ENCODE results near the gene NPY4R. TPM values are rescaled to one million over a fixed set of nuclear protein-coding genes. Genes with fewer than 3 reads are reported as not detected.
"Not testable (repeated sequence)": the region's sequence is repeated elsewhere in the genome, so short reads cannot be mapped to it uniquely, and the experiment has no call there.

Gene NPY4R
- total RNA-seq, 3 donors from 2014 or later = not detected

DNA sequence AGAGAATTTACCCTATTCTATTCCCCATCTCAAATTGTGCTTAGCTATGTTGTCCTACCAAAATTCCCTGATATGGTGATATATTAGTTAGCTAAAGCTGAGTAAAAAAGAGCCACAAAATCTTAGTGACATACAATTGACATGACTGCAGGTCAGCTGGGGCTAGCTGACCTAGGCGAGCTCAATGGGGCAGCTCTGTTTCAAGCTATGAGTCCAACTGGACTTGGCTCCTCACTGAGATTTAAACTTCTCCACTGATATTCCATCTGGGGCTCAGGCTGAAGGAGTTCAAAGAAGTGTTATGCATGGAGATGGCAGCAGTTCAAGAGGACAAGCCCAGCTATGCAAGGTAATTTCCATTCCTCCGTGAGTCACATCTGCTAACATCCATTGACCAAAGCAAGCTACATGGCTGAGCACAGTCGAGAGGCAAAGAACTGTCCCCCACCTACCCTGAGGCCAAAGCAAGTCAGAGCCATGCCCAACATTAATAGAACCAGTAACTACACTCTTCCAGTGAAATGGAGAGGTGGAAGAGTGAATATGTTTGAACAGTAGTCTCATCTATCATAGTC is 9.1 kb upstream of the NPY4R start:
- H3K9me3 Mint-ChIP-seq; ATAC-seq; H3K4me1 Mint-ChIP-seq (ENCODE audit: low read depth); H3K4me3 Mint-ChIP-seq; DNase-seq; H3K36me3 Mint-ChIP-seq (ENCODE audit: insufficient read depth); H3K27me3 Mint-ChIP-seq (ENCODE audit: low read depth): not testable (repeated sequence)

DNA sequence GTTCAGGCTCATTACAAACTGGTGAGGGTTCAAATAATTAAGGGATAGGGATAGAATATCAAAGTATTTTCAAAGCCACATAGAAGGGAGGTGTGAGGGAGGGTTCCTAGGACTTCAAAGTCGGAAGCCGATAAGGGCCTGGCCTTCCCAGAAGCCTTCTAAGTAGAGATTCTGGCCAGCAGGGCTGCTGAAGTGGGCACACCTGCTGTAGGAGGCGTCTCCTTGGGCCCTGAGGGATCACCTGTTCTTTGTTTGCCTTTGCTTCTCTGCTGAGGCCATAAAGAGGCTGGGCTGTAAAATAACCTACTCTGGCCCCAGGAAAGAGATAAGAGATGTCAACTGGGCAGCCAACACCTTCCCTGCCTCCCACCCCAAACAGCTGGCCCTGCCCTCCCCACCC is 8.0 kb upstream of the NPY4R start:
- not testable (repeated sequence) for H3K36me3 Mint-ChIP-seq (ENCODE audit: insufficient read depth); ATAC-seq; H3K4me1 Mint-ChIP-seq (ENCODE audit: low read depth); H3K9me3 Mint-ChIP-seq; H3K4me3 Mint-ChIP-seq; H3K27me3 Mint-ChIP-seq (ENCODE audit: low read depth); DNase-seq

DNA sequence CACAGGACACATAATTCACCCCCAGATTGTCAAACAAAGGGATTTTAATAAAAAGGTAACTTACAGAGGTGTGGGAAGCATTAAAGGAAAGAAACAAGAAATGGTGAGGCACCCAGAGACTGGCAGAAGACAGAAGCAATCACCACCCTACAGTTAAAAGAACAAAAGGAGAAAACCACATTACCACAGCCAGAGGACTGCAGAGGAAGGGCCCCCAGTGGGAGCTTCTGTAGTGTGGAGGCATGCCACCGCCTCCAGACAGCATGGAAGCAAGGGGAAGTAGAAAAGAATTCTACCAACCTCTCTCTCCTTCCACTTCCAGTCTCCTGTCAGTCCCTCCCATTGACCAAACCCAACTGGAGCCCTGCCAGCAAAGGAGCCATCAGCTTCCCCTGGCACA is 4.4 kb upstream of the NPY4R start:
- not testable (repeated sequence) for H3K9me3 Mint-ChIP-seq; H3K36me3 Mint-ChIP-seq (ENCODE audit: insufficient read depth); H3K4me1 Mint-ChIP-seq (ENCODE audit: low read depth); H3K27me3 Mint-ChIP-seq (ENCODE audit: low read depth); H3K4me3 Mint-ChIP-seq; DNase-seq; ATAC-seq

DNA sequence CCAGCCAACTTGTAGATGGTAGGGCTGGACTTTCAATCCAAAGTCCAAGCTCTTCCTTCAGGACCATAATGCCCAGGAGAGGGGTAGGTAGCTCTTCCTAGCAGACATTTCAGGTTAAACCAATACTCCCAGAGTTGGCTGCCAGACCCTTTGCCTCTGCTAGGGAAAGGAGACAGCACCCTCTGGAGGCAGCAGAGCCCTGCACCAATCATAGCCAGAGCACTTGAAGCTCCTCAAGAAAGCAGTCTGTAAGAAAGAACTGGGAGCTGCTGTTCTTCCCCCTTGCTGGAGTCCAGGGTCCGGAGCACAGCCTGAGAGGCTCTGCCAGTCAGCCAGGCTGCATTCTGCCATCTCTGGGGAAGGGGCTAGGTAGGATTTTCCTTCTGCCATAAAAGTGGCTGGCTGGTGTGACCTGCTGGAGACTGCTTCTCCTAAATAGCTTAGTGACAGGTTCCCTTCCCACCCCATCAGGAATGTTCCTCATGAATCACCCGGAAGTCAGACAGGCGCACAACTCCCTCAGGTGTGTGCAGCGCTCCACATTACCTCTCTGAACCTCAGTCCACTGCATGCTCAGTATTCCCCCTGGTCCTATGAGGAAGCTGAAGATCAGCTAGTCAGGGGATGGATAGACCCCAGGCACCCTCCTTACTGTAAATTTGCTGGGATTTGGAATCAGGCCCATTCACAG is 2.5 kb upstream of the NPY4R start:
- not testable (repeated sequence) for H3K4me1 Mint-ChIP-seq (ENCODE audit: low read depth); H3K36me3 Mint-ChIP-seq (ENCODE audit: insufficient read depth); H3K4me3 Mint-ChIP-seq; H3K27me3 Mint-ChIP-seq (ENCODE audit: low read depth); DNase-seq; H3K9me3 Mint-ChIP-seq; ATAC-seq

DNA sequence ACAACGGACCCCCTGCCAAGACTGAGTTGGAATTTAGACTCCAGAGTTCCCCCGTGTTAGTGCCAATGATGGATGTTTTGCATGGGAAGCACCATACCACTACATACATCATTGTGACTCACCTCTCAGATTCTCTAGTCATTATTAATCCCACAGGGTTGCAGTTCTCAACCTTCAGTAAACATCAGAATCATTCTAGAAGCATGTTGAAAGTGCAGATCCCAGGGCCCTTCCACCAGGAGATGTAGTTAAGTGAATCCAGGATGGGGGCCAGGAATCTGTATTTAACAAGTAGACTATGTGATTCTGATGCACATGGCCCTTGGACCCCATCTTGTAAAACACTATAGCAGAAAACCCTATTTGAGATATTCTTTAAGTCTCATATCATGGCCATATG is 2.1 kb downstream of the NPY4R start:
- H3K36me3 Mint-ChIP-seq (ENCODE audit: insufficient read depth); DNase-seq; H3K27me3 Mint-ChIP-seq (ENCODE audit: low read depth); H3K4me3 Mint-ChIP-seq; ATAC-seq; H3K9me3 Mint-ChIP-seq; H3K4me1 Mint-ChIP-seq (ENCODE audit: low read depth): not testable (repeated sequence)

DNA sequence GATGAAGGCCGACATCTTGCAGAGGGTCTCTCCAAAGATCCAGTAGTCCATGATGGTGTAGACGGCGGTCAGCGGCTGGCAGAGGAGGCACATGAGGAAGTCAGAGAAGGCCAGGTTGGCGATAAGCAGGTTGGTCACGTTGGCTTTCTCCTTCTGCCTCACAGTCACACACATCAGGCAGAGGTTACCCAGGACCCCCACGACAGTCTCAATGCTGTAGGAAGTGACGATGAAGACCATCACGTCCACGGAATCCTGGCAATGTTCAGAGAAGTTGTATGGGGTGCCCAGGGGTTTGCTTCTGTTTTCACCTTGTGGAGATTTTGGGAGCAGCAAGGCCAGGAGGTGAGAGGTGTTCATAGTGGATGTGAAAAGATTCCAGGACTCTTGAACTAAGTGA is 3.5 kb downstream of the NPY4R start:
- ATAC-seq; H3K9me3 Mint-ChIP-seq; H3K4me3 Mint-ChIP-seq; H3K4me1 Mint-ChIP-seq (ENCODE audit: low read depth); H3K27me3 Mint-ChIP-seq (ENCODE audit: low read depth); DNase-seq; H3K36me3 Mint-ChIP-seq (ENCODE audit: insufficient read depth): not testable (repeated sequence)

DNA sequence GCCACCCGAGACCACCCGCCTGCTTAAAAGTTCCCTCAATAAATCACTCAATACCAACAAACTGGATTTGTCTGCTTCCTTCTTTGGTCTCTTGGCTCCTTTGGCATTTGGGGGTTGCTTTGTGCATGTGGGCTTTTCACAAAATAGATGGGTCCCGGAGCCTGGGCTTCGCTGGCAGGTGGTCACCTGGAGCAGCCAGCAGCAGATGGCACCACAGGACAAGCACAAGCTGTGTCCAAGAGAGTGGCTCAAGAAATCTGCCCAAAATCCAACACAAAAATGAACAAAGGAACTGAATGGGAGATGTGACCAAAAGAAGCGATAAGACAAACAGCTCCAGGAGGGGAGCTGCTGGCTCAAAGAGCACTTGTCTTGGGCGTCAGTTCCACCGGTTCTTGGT is 6.2 kb downstream of the NPY4R start:
- not testable (repeated sequence) for H3K27me3 Mint-ChIP-seq (ENCODE audit: low read depth); H3K4me3 Mint-ChIP-seq; H3K9me3 Mint-ChIP-seq; H3K4me1 Mint-ChIP-seq (ENCODE audit: low read depth); H3K36me3 Mint-ChIP-seq (ENCODE audit: insufficient read depth); DNase-seq; ATAC-seq

DNA sequence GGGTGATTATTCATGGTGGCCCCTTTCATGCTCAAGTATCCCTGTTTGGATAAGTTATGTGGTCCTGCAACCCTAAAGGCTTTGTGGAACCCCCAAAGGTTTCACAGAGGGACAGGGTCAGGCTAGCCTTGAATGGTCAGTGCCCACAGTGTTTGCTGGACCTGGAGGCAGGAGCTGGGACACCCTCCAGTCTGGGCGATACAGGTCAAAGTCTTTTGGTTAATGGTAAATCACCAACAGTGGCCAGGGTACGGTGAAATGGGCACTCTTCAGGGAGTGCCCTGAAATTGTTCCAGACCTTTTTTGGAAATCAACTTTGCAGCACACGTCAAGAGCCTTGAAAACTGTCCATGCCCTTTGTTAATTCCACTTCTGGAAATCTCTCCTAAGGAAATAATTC is 8.7 kb downstream of the NPY4R start:
- H3K9me3 Mint-ChIP-seq; H3K4me3 Mint-ChIP-seq; H3K36me3 Mint-ChIP-seq (ENCODE audit: insufficient read depth); DNase-seq; ATAC-seq; H3K27me3 Mint-ChIP-seq (ENCODE audit: low read depth); H3K4me1 Mint-ChIP-seq (ENCODE audit: low read depth): not testable (repeated sequence)

DNA sequence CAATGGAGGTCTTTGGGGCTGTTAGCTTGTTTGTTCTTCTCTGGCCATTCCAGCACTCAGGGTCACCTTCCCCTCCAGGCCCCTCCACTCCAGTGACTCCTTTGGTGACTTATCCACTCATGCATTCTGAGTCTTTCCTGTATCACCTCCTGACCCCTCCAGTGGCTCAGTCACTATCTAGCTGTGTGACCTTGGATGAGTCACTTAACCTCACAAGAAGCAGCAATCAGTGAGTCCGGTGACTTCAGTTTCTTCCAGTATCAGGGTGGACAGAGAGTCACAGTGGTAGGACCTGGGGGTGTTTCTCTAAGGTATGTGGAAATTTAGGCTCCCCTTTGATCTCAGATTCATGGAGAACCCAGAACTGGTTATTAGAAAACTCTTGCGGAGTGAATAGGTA is 9.8 kb downstream of the NPY4R start:
- H3K9me3 Mint-ChIP-seq; DNase-seq; ATAC-seq; H3K36me3 Mint-ChIP-seq (ENCODE audit: insufficient read depth); H3K4me3 Mint-ChIP-seq; H3K4me1 Mint-ChIP-seq (ENCODE audit: low read depth); H3K27me3 Mint-ChIP-seq (ENCODE audit: low read depth): not testable (repeated sequence)

DNA sequence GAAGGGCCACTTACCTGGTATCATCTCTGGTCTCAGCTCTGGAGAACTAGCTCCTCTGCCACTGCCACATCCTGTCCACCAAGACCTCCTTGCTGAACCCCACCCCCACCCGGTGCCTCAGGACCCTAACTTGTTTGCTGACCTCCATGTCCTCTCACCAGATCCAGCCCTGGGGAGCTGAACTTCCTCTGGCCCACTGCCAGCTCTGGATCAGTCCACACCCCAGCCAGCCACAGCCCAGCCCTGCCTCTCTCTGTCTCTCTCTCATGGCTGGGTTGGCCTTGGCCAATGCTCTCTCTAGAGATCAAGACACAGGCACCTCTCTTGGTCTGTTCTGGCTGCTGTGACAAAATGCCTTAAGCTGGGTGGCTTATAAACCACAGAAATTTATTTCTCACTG is 14.4 kb downstream of the NPY4R start:
- DNase-seq, ATAC-seq: not testable (repeated sequence)

DNA sequence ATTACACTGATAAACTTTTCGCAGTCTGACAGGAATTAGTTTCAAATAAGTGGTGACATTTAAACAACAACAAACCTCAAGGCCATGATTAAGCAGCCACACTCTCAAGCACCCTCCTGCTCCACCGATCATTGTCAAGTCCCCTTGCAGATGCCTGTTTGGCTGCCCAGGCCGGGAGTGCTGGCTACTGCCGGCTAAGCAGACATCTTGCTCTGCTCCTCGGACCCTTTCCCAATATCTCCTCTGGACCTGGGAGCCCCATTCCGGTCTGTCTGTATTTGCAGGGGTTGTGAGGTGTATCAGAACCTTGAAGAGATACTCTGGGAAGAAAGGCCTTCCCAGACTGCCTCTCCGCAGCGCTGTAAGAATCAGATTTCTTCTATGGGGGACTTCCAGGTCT is 14.9 kb downstream of the NPY4R start:
- ATAC-seq; H3K4me3 Mint-ChIP-seq; H3K36me3 Mint-ChIP-seq (ENCODE audit: insufficient read depth); H3K9me3 Mint-ChIP-seq; DNase-seq; H3K27me3 Mint-ChIP-seq (ENCODE audit: low read depth); H3K4me1 Mint-ChIP-seq (ENCODE audit: low read depth): not testable (repeated sequence)

More for the DNA sequence above, 14.4 kb downstream of the NPY4R start:
- H3K27me3 Mint-ChIP-seq (ENCODE audit: low read depth); H3K4me3 Mint-ChIP-seq; H3K4me1 Mint-ChIP-seq (ENCODE audit: low read depth); H3K36me3 Mint-ChIP-seq (ENCODE audit: insufficient read depth); H3K9me3 Mint-ChIP-seq: not testable (repeated sequence)

DNA sequence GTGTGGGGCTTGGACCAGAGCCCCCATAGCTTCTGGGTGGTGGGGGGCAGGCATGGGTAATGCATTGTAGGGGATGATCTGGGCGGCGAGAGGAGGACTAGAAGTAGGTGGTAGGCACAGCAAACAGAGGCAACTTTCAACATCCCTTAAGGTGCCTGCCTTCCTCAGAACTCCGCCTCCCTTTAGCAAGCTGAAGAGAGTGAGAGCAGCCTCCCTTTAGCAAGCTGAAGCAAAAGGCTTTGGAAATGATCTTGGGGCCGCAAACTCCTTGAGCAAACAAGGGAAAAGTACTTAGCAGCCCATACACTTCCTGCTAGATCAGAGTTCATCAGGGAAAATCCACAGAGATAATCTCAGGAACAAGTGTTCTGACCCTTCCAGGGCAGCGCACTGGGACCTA is 18.3 kb downstream of the NPY4R start:
- H3K4me3 Mint-ChIP-seq = not testable (repeated sequence)

DNA sequence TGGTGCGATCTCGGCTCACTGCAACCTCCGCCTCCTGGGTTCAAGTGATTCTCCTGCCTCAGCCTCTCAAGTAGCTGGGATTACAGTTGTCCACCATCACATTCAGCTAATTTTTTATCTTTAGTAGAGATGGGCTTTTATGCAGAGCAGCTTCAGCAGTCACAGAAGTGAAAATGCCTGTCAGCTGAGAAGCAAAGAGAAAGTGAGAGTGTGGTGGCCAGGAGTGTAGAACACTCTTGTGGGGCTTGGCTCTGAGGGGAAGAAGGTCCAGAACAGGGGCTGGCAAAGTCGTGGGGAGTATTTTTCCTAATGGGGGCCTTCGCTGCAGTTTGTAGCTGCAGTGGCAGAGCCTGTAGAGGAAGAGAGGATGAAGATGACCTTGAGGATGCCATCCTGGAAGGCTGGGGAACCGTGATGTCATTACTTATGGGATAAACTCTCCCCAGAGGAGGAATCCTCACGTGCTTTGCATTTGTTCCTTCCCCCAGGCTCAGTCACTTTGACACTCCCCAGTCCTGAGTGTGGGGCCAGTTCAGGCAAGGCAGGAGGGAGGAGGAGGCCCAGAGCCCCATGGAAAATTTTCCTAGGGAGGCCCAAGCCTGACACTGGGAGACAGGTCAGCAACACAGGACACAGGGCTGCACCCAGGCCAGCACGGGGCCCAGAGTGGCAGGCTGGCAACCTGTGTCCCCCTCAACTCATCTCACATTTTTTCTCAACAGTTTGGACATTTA is 20.2 kb downstream of the NPY4R start:
- H3K9me3 Mint-ChIP-seq; H3K4me3 Mint-ChIP-seq; ATAC-seq; DNase-seq; H3K27me3 Mint-ChIP-seq (ENCODE audit: low read depth); H3K4me1 Mint-ChIP-seq (ENCODE audit: low read depth); H3K36me3 Mint-ChIP-seq (ENCODE audit: insufficient read depth): not testable (repeated sequence)

More for the DNA sequence above, 18.3 kb downstream of the NPY4R start:
- ATAC-seq; DNase-seq; H3K4me1 Mint-ChIP-seq (ENCODE audit: low read depth); H3K36me3 Mint-ChIP-seq (ENCODE audit: insufficient read depth); H3K27me3 Mint-ChIP-seq (ENCODE audit: low read depth); H3K9me3 Mint-ChIP-seq: not testable (repeated sequence)

DNA sequence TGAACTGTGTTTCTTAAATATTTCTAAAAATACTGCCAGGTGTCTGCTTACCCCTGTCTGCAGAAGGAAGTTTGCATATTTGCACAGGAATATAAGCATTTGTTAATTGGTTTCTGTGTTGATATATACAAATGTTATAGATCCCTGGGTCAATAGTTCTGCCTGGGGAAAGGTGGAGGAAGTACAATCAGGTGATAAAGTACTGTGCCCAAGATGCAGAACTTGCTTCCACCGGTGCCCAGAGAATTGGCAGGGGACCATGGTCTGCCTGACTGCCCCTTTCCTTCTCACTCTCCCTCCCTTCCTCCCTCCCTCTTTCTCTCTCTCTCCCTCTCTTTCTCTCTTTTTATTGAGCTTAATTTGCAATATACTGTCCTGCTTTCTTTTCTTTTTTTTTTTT is 22.3 kb downstream of the NPY4R start:
- ATAC-seq, H3K9me3 Mint-ChIP-seq: not testable (repeated sequence)

DNA sequence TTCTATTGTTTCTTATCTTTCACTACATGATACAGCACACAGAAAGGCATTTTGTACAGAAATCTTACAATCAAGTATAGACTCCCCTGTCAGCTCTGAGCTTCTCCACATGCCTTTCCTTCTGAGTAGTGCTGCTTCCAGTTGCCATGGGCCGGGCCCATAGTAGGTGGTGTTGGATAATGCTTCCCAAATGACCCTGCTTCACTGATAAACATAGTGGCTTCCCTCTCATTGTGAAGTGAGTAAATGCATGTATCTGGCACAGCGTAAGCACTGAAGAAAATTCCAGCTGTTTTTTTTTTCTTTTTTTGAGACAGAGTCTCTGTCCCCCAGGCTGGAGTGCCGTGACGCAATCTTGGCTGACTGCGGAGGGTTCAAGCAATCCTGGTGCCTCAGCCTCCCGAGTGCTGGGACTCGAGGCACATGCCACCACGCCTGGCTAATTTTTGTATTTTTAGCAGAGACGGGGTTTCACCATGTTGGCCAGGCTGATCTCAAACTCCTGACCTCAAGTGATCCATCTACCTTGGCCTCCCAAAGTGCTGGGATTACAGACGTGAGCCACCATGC is 23.0 kb downstream of the NPY4R start:
- H3K36me3 Mint-ChIP-seq (ENCODE audit: insufficient read depth); H3K4me3 Mint-ChIP-seq; H3K4me1 Mint-ChIP-seq (ENCODE audit: low read depth); H3K27me3 Mint-ChIP-seq (ENCODE audit: low read depth); DNase-seq; H3K9me3 Mint-ChIP-seq; ATAC-seq: not testable (repeated sequence)

More for the DNA sequence above, 22.3 kb downstream of the NPY4R start:
- not testable (repeated sequence) for H3K36me3 Mint-ChIP-seq (ENCODE audit: insufficient read depth); H3K27me3 Mint-ChIP-seq (ENCODE audit: low read depth); H3K4me3 Mint-ChIP-seq; DNase-seq; H3K4me1 Mint-ChIP-seq (ENCODE audit: low read depth)
